ENCODE data around the gene SORCS3.

The SORCS3 gene

DNA sequence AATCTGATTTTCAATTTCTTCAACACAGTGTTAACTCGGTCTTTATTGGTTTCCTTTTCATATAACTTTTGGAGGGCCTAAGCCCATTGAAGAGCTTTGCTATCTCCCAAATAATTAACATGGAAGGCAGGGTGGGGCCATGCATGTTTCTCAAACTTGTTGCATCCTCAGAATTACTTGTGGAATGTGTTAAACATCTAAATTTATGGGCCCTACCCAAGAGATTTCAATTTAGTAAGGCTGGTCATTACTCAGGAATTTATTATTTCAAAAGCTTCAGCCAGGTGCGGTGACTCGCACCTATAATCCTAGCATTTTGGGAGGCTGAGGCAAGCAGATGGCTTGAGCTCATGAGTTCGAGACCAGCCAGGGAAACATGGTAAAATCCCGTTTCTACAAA is 208.9 kb downstream of the SORCS3 start:
- TF ChIP-seq, protein P1, sequence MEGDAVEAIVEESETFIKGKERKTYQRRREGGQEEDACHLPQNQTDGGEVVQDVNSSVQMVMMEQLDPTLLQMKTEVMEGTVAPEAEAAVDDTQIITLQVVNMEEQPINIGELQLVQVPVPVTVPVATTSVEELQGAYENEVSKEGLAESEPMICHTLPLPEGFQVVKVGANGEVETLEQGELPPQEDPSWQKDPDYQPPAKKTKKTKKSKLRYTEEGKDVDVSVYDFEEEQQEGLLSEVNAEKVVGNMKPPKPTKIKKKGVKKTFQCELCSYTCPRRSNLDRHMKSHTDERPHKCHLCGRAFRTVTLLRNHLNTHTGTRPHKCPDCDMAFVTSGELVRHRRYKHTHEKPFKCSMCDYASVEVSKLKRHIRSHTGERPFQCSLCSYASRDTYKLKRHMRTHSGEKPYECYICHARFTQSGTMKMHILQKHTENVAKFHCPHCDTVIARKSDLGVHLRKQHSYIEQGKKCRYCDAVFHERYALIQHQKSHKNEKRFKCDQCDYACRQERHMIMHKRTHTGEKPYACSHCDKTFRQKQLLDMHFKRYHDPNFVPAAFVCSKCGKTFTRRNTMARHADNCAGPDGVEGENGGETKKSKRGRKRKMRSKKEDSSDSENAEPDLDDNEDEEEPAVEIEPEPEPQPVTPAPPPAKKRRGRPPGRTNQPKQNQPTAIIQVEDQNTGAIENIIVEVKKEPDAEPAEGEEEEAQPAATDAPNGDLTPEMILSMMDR (IDR thresholded peaks at IDR 0.05; ENCODE audit: low read depth, low read length, missing control alignments) = no peak
- DNase-seq (ENCODE audit: extremely low read depth, low read depth) = no peak
- H3K4me3 ChIP-seq (replicated peaks; ENCODE audit: low read depth, low read length) = no peak overlapping the region

DNA sequence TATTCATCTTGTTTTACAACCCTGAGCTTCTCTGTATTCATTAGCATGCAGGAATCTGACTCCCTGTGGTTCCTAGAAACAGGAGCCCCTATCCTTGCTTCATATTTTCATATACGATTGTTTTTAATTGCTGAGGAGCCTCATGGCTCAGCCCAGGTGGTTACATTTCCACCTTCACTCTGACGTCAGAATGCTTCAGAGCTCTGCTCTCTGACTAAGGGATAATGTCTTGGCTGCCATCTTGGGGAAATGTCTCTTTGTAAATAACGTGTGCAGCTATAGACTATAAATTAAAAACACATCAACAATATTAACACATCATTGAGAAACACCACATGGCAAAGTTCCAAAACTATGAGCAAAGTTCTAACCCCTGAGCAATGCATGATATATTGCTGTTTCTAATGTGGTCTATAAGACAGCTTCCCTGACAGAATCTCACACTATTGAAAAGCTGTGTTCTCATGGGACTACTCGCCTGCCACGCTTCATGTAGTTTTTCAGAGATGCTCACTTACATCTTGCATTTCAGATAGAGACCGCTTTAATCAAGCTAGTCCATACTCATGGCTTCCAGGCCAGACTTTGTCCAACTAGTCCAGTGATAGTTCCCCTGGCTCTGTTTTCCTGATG is 227.0 kb downstream of the SORCS3 start:
- TF ChIP-seq, protein P1 (IDR thresholded peaks at IDR 0.05; ENCODE audit: low read depth, low read length, missing control alignments) = no peak
- H3K4me3 ChIP-seq (replicated peaks; ENCODE audit: low read depth, low read length) = no peak overlapping the region
- DNase-seq (ENCODE audit: extremely low read depth, low read depth) = no peak

DNA sequence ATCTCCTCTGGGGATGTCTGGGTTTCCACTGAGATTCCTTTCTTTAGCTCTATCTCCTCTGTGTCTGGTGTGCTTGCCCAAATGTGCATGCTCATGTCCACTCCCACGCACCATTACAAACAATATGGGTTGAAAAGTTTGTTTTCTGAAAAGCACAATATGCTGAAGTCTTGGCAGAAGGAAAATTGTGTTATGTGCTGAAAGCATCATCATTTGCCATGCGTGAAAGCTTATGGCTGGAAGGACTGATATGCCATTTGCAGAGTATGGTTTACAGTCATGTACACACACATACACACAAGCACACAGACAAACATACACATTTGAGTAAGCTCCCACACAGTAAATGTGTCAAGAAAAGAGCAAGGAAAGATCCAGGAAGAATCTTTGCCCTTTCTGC is 231.6 kb downstream of the SORCS3 start:
- DNase-seq (ENCODE audit: extremely low read depth, low read depth) = no peak
- TF ChIP-seq, protein P1 (IDR thresholded peaks at IDR 0.05; ENCODE audit: low read depth, low read length, missing control alignments) = no peak

DNA sequence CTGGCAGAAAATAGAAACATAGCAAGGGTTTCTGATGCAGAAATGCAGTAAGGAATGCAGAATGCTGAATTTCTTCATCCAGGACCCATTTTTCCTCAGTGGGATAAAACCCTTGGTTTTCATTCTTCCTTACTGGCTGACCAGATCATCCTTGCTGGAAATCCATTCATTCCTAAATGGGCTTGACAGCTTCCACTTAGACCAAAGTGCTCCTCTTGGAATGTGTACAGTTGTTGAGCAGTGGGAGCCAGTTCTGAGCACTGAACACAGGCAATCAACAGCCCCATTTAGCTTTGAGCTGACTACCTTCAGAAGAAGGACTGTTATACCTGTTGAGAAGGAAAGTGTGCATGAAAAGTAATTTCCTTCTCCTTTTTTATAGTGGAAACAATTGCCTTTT is 232.1 kb downstream of the SORCS3 start:
- no peak for DNase-seq (ENCODE audit: extremely low read depth, low read depth)
- TF ChIP-seq, protein P1 (IDR thresholded peaks at IDR 0.05; ENCODE audit: low read depth, low read length, missing control alignments) = no peak

More for the DNA sequence above, 231.6 kb downstream of the SORCS3 start:
- no peak overlapping the region for H3K4me3 ChIP-seq (replicated peaks; ENCODE audit: low read depth, low read length)

DNA sequence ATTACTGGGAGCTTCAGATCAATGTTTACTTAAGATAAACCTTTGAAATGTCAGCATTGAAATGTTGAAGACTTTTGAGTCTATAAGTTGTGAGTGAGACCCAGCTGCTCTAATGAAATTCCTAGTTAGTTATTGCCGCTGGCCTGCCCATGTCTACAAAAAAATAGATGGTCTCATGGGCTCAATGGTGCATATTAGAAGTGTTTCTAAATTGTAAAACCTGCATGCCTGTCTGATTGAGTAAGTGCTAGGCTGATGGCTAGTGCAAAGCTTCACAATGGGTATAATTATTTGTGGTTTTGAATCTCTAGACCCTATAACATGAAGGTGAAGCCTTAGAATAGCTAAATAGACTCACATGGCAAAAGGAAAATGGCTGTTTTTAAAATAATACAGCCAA is 234.5 kb downstream of the SORCS3 start:
- TF ChIP-seq, protein P1 (IDR thresholded peaks at IDR 0.05; ENCODE audit: low read depth, low read length, missing control alignments) = no peak
- no peak for DNase-seq (ENCODE audit: extremely low read depth, low read depth)

More for the DNA sequence above, 232.1 kb downstream of the SORCS3 start:
- H3K4me3 ChIP-seq (replicated peaks; ENCODE audit: low read depth, low read length) = no peak overlapping the region

DNA sequence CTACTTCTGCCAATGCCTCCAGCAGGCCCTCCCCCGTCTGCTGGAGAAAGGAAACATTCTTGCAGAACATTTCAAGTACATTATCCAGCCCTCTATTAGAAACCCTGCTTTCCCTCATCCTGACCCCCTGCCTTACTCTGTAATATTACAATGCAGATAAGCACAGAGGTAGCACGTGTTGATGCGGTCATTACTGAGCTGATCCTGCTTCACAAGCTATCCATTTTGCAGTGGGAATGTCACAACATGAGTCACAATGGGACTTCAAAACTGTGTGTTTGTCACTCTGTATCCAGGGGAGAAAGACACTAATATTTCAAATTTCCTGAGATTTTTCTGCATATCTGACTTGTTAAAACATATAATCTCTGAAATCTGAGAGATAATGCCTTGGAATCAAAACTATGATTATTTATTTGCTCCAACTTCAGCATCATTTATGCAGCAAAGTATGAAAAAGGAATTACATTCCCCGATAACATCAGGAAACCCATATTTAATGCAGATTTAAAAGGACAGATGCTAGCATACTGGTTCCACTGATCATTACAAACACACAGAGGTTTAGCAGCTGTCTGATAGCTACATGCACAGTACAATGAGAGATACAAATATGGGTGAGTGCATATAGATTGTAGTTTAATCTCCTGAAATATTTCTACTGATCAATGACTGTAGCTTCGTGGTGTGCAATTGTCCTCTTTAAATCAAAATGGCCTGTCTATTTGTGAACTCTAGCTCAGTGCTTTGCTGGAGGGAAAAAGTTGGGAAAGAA is 239.7 kb downstream of the SORCS3 start:
- no peak overlapping the region for H3K4me3 ChIP-seq (replicated peaks; ENCODE audit: low read depth, low read length)
- DNase-seq (ENCODE audit: extremely low read depth, low read depth) = no peak
- TF ChIP-seq, protein P1 (IDR thresholded peaks at IDR 0.05; ENCODE audit: low read depth, low read length, missing control alignments) = no peak

More for the DNA sequence above, 234.5 kb downstream of the SORCS3 start:
- H3K4me3 ChIP-seq (replicated peaks; ENCODE audit: low read depth, low read length) = no peak overlapping the region

Measured in HFF-Myc (cell line).